ENCODE measurements around the gene DHRSX. TPM values are rescaled to one million over a fixed set of nuclear protein-coding genes. Genes with fewer than 3 reads are reported as not detected.

DHRSX gene
- total and polyA plus RNA-seq, 2 of the 8 experiments (the other 6 are each of a cell fraction or from before 2014, with no cell fraction given), result 35.1 to 43.4 TPM

DNA sequence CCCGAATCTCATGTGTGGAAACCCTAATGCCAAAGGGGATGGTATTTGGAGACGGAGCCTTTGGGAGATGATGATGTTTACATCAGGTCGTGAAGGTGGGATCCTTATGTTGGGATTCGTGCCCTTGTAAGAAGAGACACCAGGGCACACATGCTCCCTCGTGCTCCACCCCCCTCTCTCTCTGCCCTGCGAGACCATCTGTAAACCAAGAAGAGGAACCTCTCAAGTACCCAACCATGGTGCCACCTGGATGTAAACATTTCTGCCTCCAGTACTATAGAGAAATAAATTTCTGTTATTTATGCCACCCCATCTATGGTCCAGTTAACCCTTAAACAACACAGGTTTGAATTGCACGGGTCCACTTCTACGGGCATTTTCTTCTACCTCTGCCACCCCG is 179.4 kb downstream of the DHRSX start:
- Histone ChIP-seq H3K4ac (replicated peaks; ENCODE audit: insufficient read length, low read depth, low read length) (no peak overlapping the region), H3K79me1 (ENCODE audit: low read depth, low read length) (peaks cover 5% of the 10 kb centered on the region; the same call in 1 of the 2 replicates), H4K91ac (replicated peaks; ENCODE audit: insufficient read length, low read length) (no peak overlapping the region), H3K9ac (replicated peaks in 1 of 4; ENCODE audit: extremely low read depth in 1 of 4, low read depth in 3 of 4, low read length in 3 of 4) (no peak overlapping the region), H2BK15ac (ENCODE audit: low read length) (no peak overlapping the region), H3K4me2 (ENCODE audit: insufficient read depth in 1 of 2, low read depth in 2 of 2, low read length in 2 of 2) (no peak overlapping the region), H3K23me2 (ENCODE audit: low read depth, low read length) (no peaks in the 10 kb centered on the region), H3K36me3 (ENCODE audit: control insufficient read depth in 2 of 4, insufficient read depth in 4 of 4, low read length in 3 of 4) (no peaks in the 10 kb centered on the region), H3K27ac (ENCODE audit: low read depth, low read length) (no peak overlapping the region), H3K14ac (ENCODE audit: insufficient read length) (no peak overlapping the region), H4K8ac (ENCODE audit: extremely low read depth, insufficient read depth, low read length) (no peak overlapping the region), H2BK12ac (ENCODE audit: low read depth, low read length) (no peak overlapping the region), H2BK5ac (ENCODE audit: low read depth, low read length) (no peak overlapping the region), H3K23ac (ENCODE audit: insufficient read length) (no peak overlapping the region), H3K4me3 (ENCODE audit: extremely low read depth in 1 of 4, insufficient read depth in 2 of 4, low read depth in 3 of 4, low read length in 4 of 4) (no peak overlapping the region), H3K18ac (ENCODE audit: extremely low read depth, low read length) (no peak overlapping the region), H3K9me3 (ENCODE audit: insufficient read depth in 2 of 2, low read depth in 1 of 2, low read length in 1 of 2) (no peaks in the 10 kb centered on the region), H3K79me2 (ENCODE audit: control insufficient read depth in 1 of 2, insufficient read depth in 2 of 2, low read length in 2 of 2) (no peaks in the 10 kb centered on the region), H4K5ac (ENCODE audit: insufficient read length, low read depth, low read length) (no peak overlapping the region), H4K20me1 (replicated peaks in 1 of 2; ENCODE audit: control insufficient read depth in 1 of 2, insufficient read depth in 2 of 2, low read length in 2 of 2) (no peaks in the 10 kb centered on the region), H3K27me3 (replicated peaks in 1 of 4; ENCODE audit: control insufficient read depth in 3 of 4, extremely low read depth in 1 of 4, insufficient read depth in 3 of 4, low read length in 3 of 4) (no peaks in the 10 kb centered on the region), H3K56ac (replicated peaks; ENCODE audit: insufficient read length, low read depth, low read length) (no peak overlapping the region), H2AFZ (ENCODE audit: low read length) (no peak overlapping the region), H2AK5ac (ENCODE audit: low read depth, low read length) (no peak overlapping the region), H3K4me1 (replicated peaks in 1 of 4; ENCODE audit: control insufficient read depth in 3 of 4, insufficient read depth in 4 of 4, low read length in 3 of 4) (no peaks in the 10 kb centered on the region), H2BK20ac (ENCODE audit: low read length) (no peak overlapping the region), H2BK120ac (replicated peaks; ENCODE audit: low read depth, low read length) (no peak overlapping the region)
- ChIA-PET POLR2A (ENCODE audit: partially characterized antibody) (no interaction called here), CTCF (ENCODE audit: partially characterized antibody) (no interaction called here)
- FAIRE-seq (no peak), DNase-seq (ENCODE audit: low read depth in 1 of 2, low spot score in 2 of 2) (no peak)
- 89% methylated on average over 9 of the region's 9 CpGs; no CpG with 5 or more reads in 1 of the 2 experiments for WGBS, 2 experiments (ENCODE audit: extremely low coverage in 1 of 2, insufficient coverage in 1 of 2, insufficient read length in 1 of 2, insufficient replicate concordance in 2 of 2, low coverage in 1 of 2, low lambda C conversion rate in 2 of 2, missing lambda C conversion rate in 1 of 2)
- no peak for TF ChIP-seq BACH1 (IDR thresholded peaks at IDR 0.05; ENCODE audit: low read length)
- TF ChIP-seq KDM5A (IDR thresholded peaks at IDR 0.05; ENCODE audit: low read length), result no peak
